Heart right ventricle (tissue), 16 donors: Measurements from ENCODE around the gene RSPO4. TPM values are rescaled to one million over a fixed set of nuclear protein-coding genes. Genes with fewer than 3 reads are reported as not detected.

Experiments
- ATAC-seq, 8 donors: fragments of 200-7000 bp; cut with Tn5 transposase; one replicate each; pipeline ENCODE4 v1.9.1; 2020; ENCODE audit warnings: mild to moderate bottlenecking in 8 of 8, moderate library complexity in 8 of 8, moderate number of reproducible peaks in 1 of 8
- DNase-seq, 2 donors: peaks; one replicate each; pipeline ENCODE4 v3.0.0-alpha.2; 2020
- H3K27ac ChIP-seq, 10 donors: fragments of 200-600 bp; sonication (generic) in 2 of 10; one replicate each; pipeline versions ENCODE4 v1.5.0 to v1.8.0; 2020 to 2022; ENCODE audit warnings: mild to moderate bottlenecking in 3 of 10
- H3K27me3 ChIP-seq, 7 donors: fragments of 200-600 bp; one replicate each; pipeline ENCODE4 v1.8.0; 2021 to 2022; ENCODE audit warnings: mild to moderate bottlenecking in 2 of 7
- H3K36me3 ChIP-seq, 9 donors: fragments of 200-600 bp; sonication (generic) in 1 of 9; one replicate each; pipeline versions ENCODE4 v1.5.0 to v1.8.0; 2020 to 2022; ENCODE audit warnings: mild to moderate bottlenecking in 2 of 9
- H3K4me1 ChIP-seq, 9 donors: fragments of 200-600 bp; sonication (generic) in 1 of 9; one replicate each; pipeline versions ENCODE4 v1.5.0 to v1.8.0; 2020 to 2022; ENCODE audit warnings: mild to moderate bottlenecking in 4 of 9
- H3K4me3 ChIP-seq, 10 donors: fragments of 200-600 bp; sonication (generic) in 2 of 10; one replicate each; pipeline versions ENCODE4 v1.5.0 to v1.8.0; 2020 to 2022; ENCODE audit warnings: mild to moderate bottlenecking in 7 of 10, moderate library complexity in 2 of 10
- H3K9me3 ChIP-seq, 11 donors: fragments of 200-600 bp in 10 of 11; sonication (generic) in 2 of 11; one replicate each; pipeline versions ENCODE4 v1.5.0 to v1.8.0; 2013 to 2022; ENCODE audit warnings: mild to moderate bottlenecking in 2 of 11, control low read depth in 1 of 11, moderate library complexity in 1 of 11
- WGBS, 2 donors: extraction: QIAGEN DNeasy Blood & Tissue Kit; methylation state at CpG; one replicate each; pipeline ENCODE4 v1.1.7; 2013; ENCODE audit warnings: inconsistent platforms in 1 of 2; 5-methylcytosine and 5-hydroxymethylcytosine counted together
- intact Hi-C, 10 donors: fragments of 100-400 bp; cut with DNase I; formaldehyde crosslinking; loops; one replicate each; pipeline versions ENCODE4 v1.11.1 to v1.14.2; 2022
- polyA plus RNA-seq, 2 donors: library from polyadenylated mRNA; stranded (reverse); fragments of 200-250 nt; gene quantifications; one replicate each; pipeline ENCODE4 v1.2.3, GENCODE V29; 2013
- total RNA-seq, 10 donors: library from RNA; stranded (reverse); fragmentation: NEBNext Ultra II Directional in 3 of 10; extraction: Animal tissue kit (Norgen Biotek cat#: 25700) in 3 of 10; gene quantifications; one replicate each; pipeline versions ENCODE4 v1.2.1 to v1.2.4, GENCODE V29; 2021 to 2023
- TF ChIP-seq, protein P1 (sequence below), 9 donors: fragments of 200-600 bp; sonication (generic) in 2 of 9; IDR thresholded peaks; one replicate each; pipeline versions ENCODE4 v1.5.0 to v1.8.0; 2021 to 2022; ENCODE audit warnings: antibody characterized with exemption in 9 of 9, mild to moderate bottlenecking in 5 of 9, moderate library complexity in 1 of 9
- donor health status: Arrhythmogenic right ventricular cardiomyopathy.
- donor health status: ischemic (EF 13 %, LVEDD 7.1; RV severe dilation, severe dysfunction).
- donor health status: healthy with polysubstance abuse.
- donor health status: DM: no; HTN: yes; CAD: no.
- donor health status: DM: no; HTN: no; CAD: no.
- donor health status: ischemic (EF 25% LVEDD 6.9; RV normal size, moderate dysfunction).
- donor health status: ischemic (EF 25% LVEDD 5.7; RV mildly dilated, moderate dysfunction).
- donor health status: healthy.
- donor health status: DM: yes; HTN: yes; CAD: no.
- donor health status: Ischemic cardiomyopathy.
- donor health status: ischemic (EF 35%, LVEDD 5.7; RV mildly dilated, moderate dysfunction).
- donor health status: nonischemic (EF 11% LVEDD 7.7; RV severe dilation, severe dysfunction).
- donor health status: DM: yes; HTN: yes; CAD: no.
- donor health status: PGD.
- donor health status: ischemic (EF 29% LVEDD 5.4; RV normal size, mild dysfunction).
- donor health status: nonischemic (EF 23%, LVEDD 6.1; RV moderate dilation, normal function).

The RSPO4 gene
- total and polyA plus RNA-seq, 12 donors = 0.07 to 0.61 TPM; not detected in 10

DNA sequence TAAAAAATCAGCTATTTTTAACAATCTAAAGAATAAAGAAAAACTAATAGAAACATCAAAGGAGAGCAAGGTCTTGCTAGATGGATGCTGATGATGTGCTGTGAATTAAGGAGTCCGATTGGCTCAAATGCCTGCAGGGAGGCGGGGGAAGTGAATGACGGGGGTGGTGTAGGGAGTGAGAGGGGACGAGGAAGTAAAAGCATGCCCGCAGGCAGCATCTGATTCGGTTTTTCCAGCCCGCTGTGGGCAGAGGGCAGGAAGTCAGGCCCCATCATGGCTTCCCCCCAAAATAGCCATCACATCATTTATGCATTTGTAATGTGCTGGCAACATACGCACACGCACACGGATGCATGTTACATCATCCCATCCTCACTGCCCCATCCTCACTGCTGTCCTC lies 10.3 kb downstream of the RSPO4 start:
- Histone ChIP-seq H3K27me3 (peaks cover 0 to 70% (median 50%) of the 10 kb centered on the region in 7 donors), H3K4me1 (no peaks in the 10 kb centered on the region), H3K27ac (no peak overlapping the region), H3K9me3 (no peaks in the 10 kb centered on the region), H3K4me3 (no peak overlapping the region), H3K36me3 (no peaks in the 10 kb centered on the region)
- TF ChIP-seq, protein P1, sequence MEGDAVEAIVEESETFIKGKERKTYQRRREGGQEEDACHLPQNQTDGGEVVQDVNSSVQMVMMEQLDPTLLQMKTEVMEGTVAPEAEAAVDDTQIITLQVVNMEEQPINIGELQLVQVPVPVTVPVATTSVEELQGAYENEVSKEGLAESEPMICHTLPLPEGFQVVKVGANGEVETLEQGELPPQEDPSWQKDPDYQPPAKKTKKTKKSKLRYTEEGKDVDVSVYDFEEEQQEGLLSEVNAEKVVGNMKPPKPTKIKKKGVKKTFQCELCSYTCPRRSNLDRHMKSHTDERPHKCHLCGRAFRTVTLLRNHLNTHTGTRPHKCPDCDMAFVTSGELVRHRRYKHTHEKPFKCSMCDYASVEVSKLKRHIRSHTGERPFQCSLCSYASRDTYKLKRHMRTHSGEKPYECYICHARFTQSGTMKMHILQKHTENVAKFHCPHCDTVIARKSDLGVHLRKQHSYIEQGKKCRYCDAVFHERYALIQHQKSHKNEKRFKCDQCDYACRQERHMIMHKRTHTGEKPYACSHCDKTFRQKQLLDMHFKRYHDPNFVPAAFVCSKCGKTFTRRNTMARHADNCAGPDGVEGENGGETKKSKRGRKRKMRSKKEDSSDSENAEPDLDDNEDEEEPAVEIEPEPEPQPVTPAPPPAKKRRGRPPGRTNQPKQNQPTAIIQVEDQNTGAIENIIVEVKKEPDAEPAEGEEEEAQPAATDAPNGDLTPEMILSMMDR (IDR thresholded peaks at IDR 0.05) = no peak
- 71 to 72% methylated on average over 10 of the region's 10 CpGs for WGBS, 2 donors
- ATAC-seq (no peak), DNase-seq (no peak)
- intact Hi-C loops = no loop called here

DNA sequence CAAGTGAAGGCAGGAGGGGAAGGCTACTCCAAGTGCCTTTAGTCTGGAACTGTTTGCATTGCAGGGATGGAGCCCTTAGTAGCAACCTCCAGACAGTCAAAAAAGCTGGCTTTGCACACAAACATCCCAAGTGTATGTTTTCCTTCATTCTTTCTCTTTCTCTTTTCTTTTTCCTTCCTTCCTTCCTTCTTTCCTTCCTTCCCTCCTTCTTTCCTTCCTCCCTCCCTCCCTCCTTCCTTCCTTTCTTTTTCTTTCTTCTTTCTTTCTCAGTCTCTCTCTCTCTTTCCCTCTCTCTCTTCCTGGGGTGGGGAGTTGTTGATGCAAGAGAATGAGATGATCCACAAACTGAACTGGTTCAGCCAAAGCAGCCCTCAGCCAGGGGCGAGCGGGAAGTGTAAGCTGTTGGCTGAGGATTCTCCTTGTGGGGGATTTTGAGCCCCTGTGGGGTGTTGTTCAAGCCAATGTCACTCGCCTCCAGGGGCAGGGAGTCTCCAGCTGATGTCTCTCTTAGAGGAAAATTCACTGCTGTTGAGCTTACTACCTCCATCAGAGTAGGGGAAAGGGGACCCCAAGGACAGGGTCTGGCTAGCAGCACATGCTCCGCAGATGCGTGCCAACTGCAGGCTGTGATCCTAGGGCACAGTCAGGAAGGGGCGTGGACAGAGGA lies 11.7 kb downstream of the RSPO4 start:
- Histone ChIP-seq H3K9me3 (no peaks in the 10 kb centered on the region), H3K36me3 (no peaks in the 10 kb centered on the region), H3K4me1 (no peaks in the 10 kb centered on the region), H3K27ac (no peak overlapping the region), H3K27me3 (peaks cover 0 to 82% (median 52%) of the 10 kb centered on the region in 7 donors), H3K4me3 (no peak overlapping the region)
- intact Hi-C loops = no loop called here
- ATAC-seq = peak in 1 of 8 donors; percentile 22
- TF ChIP-seq, protein P1 (IDR thresholded peaks at IDR 0.05) = no peak
- DNase-seq = no peak
- WGBS, 2 donors = 47 to 55% methylated on average over 6 of the region's 6 CpGs

DNA sequence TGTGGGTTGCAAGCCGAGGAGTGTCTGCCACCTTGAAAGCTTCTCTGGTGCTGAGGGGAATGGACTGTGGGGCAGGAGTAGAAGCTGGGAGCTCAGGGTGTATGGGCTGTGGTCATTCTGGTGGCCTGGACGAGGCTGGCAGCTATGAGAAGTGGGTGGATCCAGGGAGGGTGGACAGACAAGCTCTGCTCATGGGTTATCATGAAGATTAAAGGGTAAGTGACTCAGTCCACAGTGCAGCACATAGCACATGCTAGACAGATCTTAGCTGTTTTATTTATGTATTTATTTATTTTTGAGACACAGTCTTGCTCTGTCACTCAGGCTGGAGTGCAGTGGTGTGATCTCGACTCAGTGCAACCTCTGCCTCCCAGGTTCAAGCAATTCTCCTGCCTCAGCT lies 13.8 kb downstream of the RSPO4 start:
- TF ChIP-seq, protein P1 (IDR thresholded peaks at IDR 0.05) = no peak
- no peaks in the 10 kb centered on the region for H3K36me3 ChIP-seq
- intact Hi-C loops = no loop called here
- H3K9me3 ChIP-seq = no peaks in the 10 kb centered on the region
- peaks cover 0 to 83% (median 52%) of the 10 kb centered on the region in 7 donors for H3K27me3 ChIP-seq
- DNase-seq (no peak), ATAC-seq (no peak)
- WGBS, 2 donors = 59 to 64% methylated on average over 3 of the region's 3 CpGs
- no peak overlapping the region for H3K4me3 ChIP-seq
- no peak overlapping the region for H3K27ac ChIP-seq
- H3K4me1 ChIP-seq = no peaks in the 10 kb centered on the region

DNA sequence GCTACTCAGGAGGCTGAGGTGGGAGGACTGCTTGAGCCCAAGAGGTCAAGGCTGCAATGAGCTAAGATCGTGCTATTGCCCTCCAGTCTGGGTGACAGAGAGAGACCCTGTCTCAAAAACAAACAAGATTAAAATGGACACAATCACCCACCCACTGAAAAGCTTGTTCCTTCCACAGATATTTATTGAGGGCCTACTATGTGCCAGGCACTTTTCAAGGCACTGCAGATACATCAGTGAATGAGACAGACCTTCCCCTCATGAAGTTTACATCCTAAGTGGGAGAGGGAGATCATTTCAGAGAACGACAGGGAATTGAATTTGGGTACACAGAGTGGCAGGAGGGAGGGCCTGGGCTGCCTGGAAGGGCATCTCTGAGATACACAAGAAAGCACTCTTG lies 14.4 kb downstream of the RSPO4 start:
- WGBS, 2 donors = 67 to 69% methylated on average over 2 of the region's 2 CpGs
- H3K27me3 ChIP-seq = peaks cover 0 to 83% (median 55%) of the 10 kb centered on the region in 7 donors
- H3K4me3 ChIP-seq = no peak overlapping the region
- intact Hi-C loops = no loop called here
- ATAC-seq = no peak
- no peaks in the 10 kb centered on the region for H3K36me3 ChIP-seq
- H3K4me1 ChIP-seq = no peaks in the 10 kb centered on the region
- TF ChIP-seq, protein P1 (IDR thresholded peaks at IDR 0.05) = no peak
- no peak for DNase-seq
- no peak overlapping the region for H3K27ac ChIP-seq
- H3K9me3 ChIP-seq = no peaks in the 10 kb centered on the region
